Hepatic stellate cell (primary cell): Measurements from ENCODE around the gene GSTK1.
"Not testable (repeated sequence)": the region's sequence is repeated elsewhere in the genome, so short reads cannot be mapped to it uniquely, and the experiment has no call there.

Source experiments
- DNase-seq: peaks from one replicate; pipeline ENCODE4 v3.0.0; 2011; ENCODE audit warnings: low spot score

Gene GSTK1

GRCh38 chr7:143238289-143238980 lies 24.8 kb upstream of the GSTK1 start:
- no peak for DNase-seq

- DNase-seq: no peak
These were observed 23.4 kb upstream of the GSTK1 start for GRCh38 chr7:143239813-143240212.

GRCh38 chr7:143240291-143241168 lies 22.7 kb upstream of the GSTK1 start:
- peak; percentile 34 for DNase-seq

GRCh38 chr7:143242306-143242705 lies 20.9 kb upstream of the GSTK1 start:
- no peak for DNase-seq

GRCh38 chr7:143243111-143243510 lies 20.1 kb upstream of the GSTK1 start:
- DNase-seq: no peak

- DNase-seq: no peak
These were observed 19.6 kb upstream of the GSTK1 start for GRCh38 chr7:143243614-143244013.

- no peak for DNase-seq
These were observed 18.9 kb upstream of the GSTK1 start for GRCh38 chr7:143244321-143244720.

- no peak for DNase-seq
These were observed 18.1 kb upstream of the GSTK1 start for GRCh38 chr7:143245123-143245522.

GRCh38 chr7:143247372-143247771 lies 15.9 kb upstream of the GSTK1 start:
- DNase-seq: no peak

GRCh38 chr7:143248761-143249354 lies 14.4 kb upstream of the GSTK1 start:
- DNase-seq: no peak

GRCh38 chr7:143250199-143250598 lies 13.0 kb upstream of the GSTK1 start:
- DNase-seq: no peak

- no peak for DNase-seq
These were observed 12.4 kb upstream of the GSTK1 start for GRCh38 chr7:143250822-143251221.

- no peak for DNase-seq
These were observed 11.2 kb upstream of the GSTK1 start for GRCh38 chr7:143252006-143252405.

- DNase-seq: no peak
These were observed 7.7 kb upstream of the GSTK1 start for GRCh38 chr7:143255564-143255963.

- no peak for DNase-seq
These were observed 6.9 kb upstream of the GSTK1 start for GRCh38 chr7:143256325-143256724.

GRCh38 chr7:143256932-143257331 lies 6.3 kb upstream of the GSTK1 start:
- no peak for DNase-seq

GRCh38 chr7:143257501-143257900 lies 5.7 kb upstream of the GSTK1 start:
- no peak for DNase-seq

GRCh38 chr7:143258831-143259230 lies 4.4 kb upstream of the GSTK1 start:
- peak; percentile 8 for DNase-seq

GRCh38 chr7:143259765-143260164 lies 3.5 kb upstream of the GSTK1 start:
- DNase-seq: no peak

- no peak for DNase-seq
These were observed 1.3 kb upstream of the GSTK1 start for GRCh38 chr7:143261901-143262300.

- DNase-seq: not testable (repeated sequence)
These were observed 941 bp downstream of the GSTK1 start for GRCh38 chr7:143264196-143264568.

- DNase-seq: no peak
These were observed 1.9 kb downstream of the GSTK1 start for GRCh38 chr7:143265017-143265693.

- no peak for DNase-seq
These were observed 6.0 kb downstream of the GSTK1 start for GRCh38 chr7:143269251-143269650.
